ENCODE results near the gene KLF18.
"Not testable (repeated sequence)": the region's sequence is repeated elsewhere in the genome, so short reads cannot be mapped to it uniquely, and the experiment has no call there.

KLF18 gene

GRCh38 chr1:44141531-44141930 is at the start of gene KLF18:
Gene KLF18 (minus strand): TSS chr1:44141631. CDS start chr1:44141631, 0 bp downstream.
- no peak for DNase-seq

- DNase-seq, result no peak
Observed at GRCh38 chr1:44174630-44175029, 33.2 kb upstream of the KLF18 start.

- DNase-seq, result no peak
Observed at GRCh38 chr1:44170281-44170823, 28.9 kb upstream of the KLF18 start.

- DNase-seq, result no peak
Observed at GRCh38 chr1:44168520-44169098, 27.2 kb upstream of the KLF18 start.

- DNase-seq, result no peak
Observed at GRCh38 chr1:44161546-44161945, 20.1 kb upstream of the KLF18 start.

- no peak for DNase-seq
Observed at GRCh38 chr1:44158871-44159270, 17.4 kb upstream of the KLF18 start.

- no peak for DNase-seq
Observed at GRCh38 chr1:44157903-44158302, 16.5 kb upstream of the KLF18 start.

GRCh38 chr1:44154049-44154448 is 12.6 kb upstream of the KLF18 start:
- DNase-seq, result no peak

- no peak for DNase-seq
Observed at GRCh38 chr1:44152692-44153091, 11.3 kb upstream of the KLF18 start.

GRCh38 chr1:44151808-44152207 is 10.4 kb upstream of the KLF18 start:
- no peak for DNase-seq

- no peak for DNase-seq
Observed at GRCh38 chr1:44151332-44151731, 9.9 kb upstream of the KLF18 start.

GRCh38 chr1:44147582-44147981 is 6.2 kb upstream of the KLF18 start:
- no peak for DNase-seq

GRCh38 chr1:44146536-44147361 is 5.3 kb upstream of the KLF18 start:
- no peak for DNase-seq

GRCh38 chr1:44144962-44145756 is 3.7 kb upstream of the KLF18 start:
- no peak for DNase-seq

- DNase-seq, result not testable (repeated sequence)
Observed at GRCh38 chr1:44139565-44139964, 1.9 kb downstream of the KLF18 start.

- DNase-seq, result no peak
Observed at GRCh38 chr1:44138239-44138638, 3.2 kb downstream of the KLF18 start.

GRCh38 chr1:44135886-44136285 is 5.5 kb downstream of the KLF18 start:
- no peak for DNase-seq

- DNase-seq, result no peak
Observed at GRCh38 chr1:44134071-44134920, 7.1 kb downstream of the KLF18 start.

- no peak for DNase-seq
Observed at GRCh38 chr1:44131411-44131810, 10.0 kb downstream of the KLF18 start.

- DNase-seq, result no peak
Observed at GRCh38 chr1:44129616-44130500, 11.6 kb downstream of the KLF18 start.

- no peak for DNase-seq
Observed at GRCh38 chr1:44120398-44120949, 21.0 kb downstream of the KLF18 start.
